ENCODE measurements around the gene CHPT1. TPM values are rescaled to one million over a fixed set of nuclear protein-coding genes. Genes with fewer than 3 reads are reported as not detected.
"Not testable (repeated sequence)": the region's sequence is repeated elsewhere in the genome, so short reads cannot be mapped to it uniquely, and the experiment has no call there.

Gene CHPT1
- total and polyA plus RNA-seq, 2 donors from 2014 or later: 32.1 to 65.5 TPM

DNA sequence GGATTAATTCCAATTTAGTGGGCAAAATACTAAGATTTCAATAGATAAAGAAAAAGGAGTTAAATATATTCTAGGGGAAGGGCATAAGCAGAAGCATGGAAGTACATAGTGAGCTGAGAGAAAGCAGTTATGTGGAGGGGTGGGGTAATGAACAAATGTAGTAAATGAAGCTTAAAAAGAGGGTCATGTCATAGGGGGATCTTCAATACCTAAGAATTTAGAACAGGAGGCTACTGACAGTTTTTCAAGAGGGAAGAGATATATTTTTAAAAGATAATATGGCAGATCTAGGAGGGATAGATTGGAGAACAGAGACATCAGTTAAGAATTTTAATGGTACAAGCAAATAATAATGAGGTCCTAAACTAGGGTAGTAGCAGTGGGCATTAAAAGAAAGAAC is 32.4 kb downstream of the CHPT1 start:
- Histone ChIP-seq H3K4me3 (ENCODE audit: low read length in 3 of 3) (no peak overlapping the region), H3K9me3 (ENCODE audit: control insufficient read depth in 2 of 3, insufficient read depth in 1 of 3, low read length in 3 of 3) (no peaks in the 10 kb centered on the region), H3K36me3 (ENCODE audit: control insufficient read depth in 2 of 3, insufficient read depth in 3 of 3, low read length in 3 of 3) (peaks cover 0 to 14% (median 5%) of the 10 kb centered on the region in 3 donors), H3K27me3 (ENCODE audit: control insufficient read depth, insufficient read depth, low read length) (no peaks in the 10 kb centered on the region), H3K9ac (ENCODE audit: low read length in 3 of 3) (no peak overlapping the region), H3K4me1 (ENCODE audit: control insufficient read depth in 2 of 3, insufficient read depth in 2 of 3, low read depth in 1 of 3, low read length in 3 of 3) (peaks cover 0 to 8% (median 0%) of the 10 kb centered on the region in 3 donors), H3K27ac (ENCODE audit: low read depth in 2 of 2, low read length in 2 of 2) (no peak overlapping the region)
- intact Hi-C loops (cut with DNase I): no loop called here
- DNase-seq (no peak), FAIRE-seq (no peak)
- TF ChIP-seq CTCF (IDR thresholded peaks at IDR 0.05; ENCODE audit: borderline replicate concordance, extremely low read depth, insufficient read depth): no peak

- intact Hi-C loops (cut with DNase I): no loop called here
- Histone ChIP-seq H3K27me3 (ENCODE audit: control insufficient read depth, insufficient read depth, low read length) (no peaks in the 10 kb centered on the region), H3K27ac (ENCODE audit: low read depth in 2 of 2, low read length in 2 of 2) (no peak overlapping the region), H3K9me3 (ENCODE audit: control insufficient read depth in 2 of 3, insufficient read depth in 1 of 3, low read length in 3 of 3) (no peaks in the 10 kb centered on the region), H3K4me1 (ENCODE audit: control insufficient read depth in 2 of 3, insufficient read depth in 2 of 3, low read depth in 1 of 3, low read length in 3 of 3) (peaks cover 0 to 8% (median 0%) of the 10 kb centered on the region in 3 donors), H3K36me3 (ENCODE audit: control insufficient read depth in 2 of 3, insufficient read depth in 3 of 3, low read length in 3 of 3) (peaks cover 0 to 6% (median 3%) of the 10 kb centered on the region in 3 donors), H3K4me3 (ENCODE audit: low read length in 3 of 3) (no peak overlapping the region), H3K9ac (ENCODE audit: low read length in 3 of 3) (no peak overlapping the region)
- DNase-seq: no peak
- no peak for FAIRE-seq
- no peak for TF ChIP-seq CTCF (IDR thresholded peaks at IDR 0.05; ENCODE audit: borderline replicate concordance, extremely low read depth, insufficient read depth)
These were observed 34.9 kb downstream of the CHPT1 start for GRCh38 chr12:101732318-101732717.

DNA sequence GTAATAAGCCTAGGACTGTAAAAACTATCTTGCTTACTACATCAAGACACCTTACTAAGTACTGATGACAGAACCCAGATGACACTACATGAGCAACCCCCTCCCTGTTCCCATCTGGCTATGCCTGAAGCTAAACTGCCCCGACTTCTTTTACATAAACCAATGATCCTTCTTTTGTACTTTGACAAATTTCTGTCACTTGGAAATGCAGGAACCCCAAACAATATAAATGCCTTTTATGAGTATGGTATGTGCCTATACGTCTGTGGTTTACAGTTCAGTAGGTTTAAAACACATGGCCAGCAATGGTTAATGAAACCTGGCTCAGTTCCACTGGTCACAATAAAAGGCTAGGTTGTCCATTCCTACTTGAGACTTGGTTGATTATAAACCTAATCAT is 35.7 kb downstream of the CHPT1 start:
- Histone ChIP-seq H3K9me3 (ENCODE audit: control insufficient read depth in 2 of 3, insufficient read depth in 1 of 3, low read length in 3 of 3) (no peaks in the 10 kb centered on the region), H3K27me3 (ENCODE audit: control insufficient read depth, insufficient read depth, low read length) (no peaks in the 10 kb centered on the region), H3K4me3 (ENCODE audit: low read length in 3 of 3) (no peak overlapping the region), H3K9ac (ENCODE audit: low read length in 3 of 3) (no peak overlapping the region), H3K27ac (ENCODE audit: low read depth in 2 of 2, low read length in 2 of 2) (peak overlapping the region in 1 of 2 donors; percentile 5), H3K36me3 (ENCODE audit: control insufficient read depth in 2 of 3, insufficient read depth in 3 of 3, low read length in 3 of 3) (peaks cover 0 to 6% (median 6%) of the 10 kb centered on the region in 3 donors), H3K4me1 (ENCODE audit: control insufficient read depth in 2 of 3, insufficient read depth in 2 of 3, low read depth in 1 of 3, low read length in 3 of 3) (peaks cover 0 to 8% (median 0%) of the 10 kb centered on the region in 3 donors)
- intact Hi-C loops (cut with DNase I): no loop called here
- no peak for FAIRE-seq
- TF ChIP-seq CTCF (IDR thresholded peaks at IDR 0.05; ENCODE audit: borderline replicate concordance, extremely low read depth, insufficient read depth): no peak
- peak in 2 of 5 donors; percentile 16 to 20 for DNase-seq

DNA sequence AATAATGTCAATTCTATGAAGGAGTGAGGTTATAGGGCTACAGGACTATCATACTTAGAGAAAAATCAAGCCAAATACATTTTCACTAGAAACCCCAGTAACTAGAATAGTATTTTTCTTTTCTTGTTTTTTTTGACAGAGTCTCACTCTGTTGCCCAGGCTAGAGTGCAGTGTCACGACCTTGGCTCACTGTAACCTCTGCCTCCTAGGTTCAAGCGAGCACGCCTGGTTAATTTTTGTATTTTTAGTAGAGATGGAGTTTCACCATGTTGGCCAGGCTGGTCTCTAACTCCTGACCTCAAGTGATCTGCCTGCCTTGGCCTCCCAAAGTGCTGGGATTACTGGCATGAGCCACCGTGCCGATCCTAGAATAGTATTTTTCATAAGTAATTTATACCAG is 37.0 kb downstream of the CHPT1 start:
- DNase-seq; H3K4me1 ChIP-seq (ENCODE audit: control insufficient read depth in 2 of 3, insufficient read depth in 2 of 3, low read depth in 1 of 3, low read length in 3 of 3); H3K9me3 ChIP-seq (ENCODE audit: control insufficient read depth in 2 of 3, insufficient read depth in 1 of 3, low read length in 3 of 3); FAIRE-seq; H3K36me3 ChIP-seq (ENCODE audit: control insufficient read depth in 2 of 3, insufficient read depth in 3 of 3, low read length in 3 of 3); H3K27me3 ChIP-seq (ENCODE audit: control insufficient read depth, insufficient read depth, low read length); H3K27ac ChIP-seq (ENCODE audit: low read depth in 2 of 2, low read length in 2 of 2); H3K9ac ChIP-seq (ENCODE audit: low read length in 3 of 3); H3K4me3 ChIP-seq (ENCODE audit: low read length in 3 of 3); intact Hi-C loops (cut with DNase I): not testable (repeated sequence)
